GM12892 (cell line): Measurements from ENCODE around the gene CPEB4.

Experiments
- POLR2A ChIP-seq: IDR thresholded peaks from 2 replicates; pipeline ENCODE4 v1.6.1; 2011; ENCODE audit warnings: low read depth, low read length, control low read depth
- TAF1 ChIP-seq: IDR thresholded peaks from 2 replicates; pipeline ENCODE4 v1.6.1; 2011; ENCODE audit warnings: low read depth, mild to moderate bottlenecking, control low read depth, low read length, borderline replicate concordance

GRCh38 chr5:173924899-173925298, 36.8 kb downstream of the CPEB4 start:
- TF ChIP-seq POLR2A (no peak), TAF1 (no peak)
